Stimulated activated effector memory CD8-positive, alpha-beta T cell treated with anti-CD3 and anti-CD28 coated beads, Interleukin-12 subunit alpha, Interleukin-12 subunit beta, amount 100 ng/mL, for 72 hours (primary cell): ENCODE data around the gene P2RY13.
A peak's percentile ranks its signal among the peaks of the same experiment; 100 is the strongest.

Source experiments
- ATAC-seq: fragments of 150-1000 bp; cut with Tn5 transposase; 2 replicates; pipeline ENCODE4 v1.10.0; 2021
- DNase-seq, 2 donors: peaks; one replicate each; pipeline ENCODE4 v3.0.0; 2021 to 2022; ENCODE audit warnings: low spot score in 2 of 2
- H3K27ac Mint-ChIP-seq: one replicate; pipeline ENCODE4 v1.8.0; 2022; ENCODE audit warnings: mild to moderate bottlenecking, mixed read lengths
- H3K36me3 Mint-ChIP-seq: one replicate; pipeline ENCODE4 v1.8.0; 2022; ENCODE audit warnings: mild to moderate bottlenecking, mixed read lengths
- H3K4me1 Mint-ChIP-seq: one replicate; pipeline ENCODE4 v1.8.0; 2022; ENCODE audit warnings: mixed read lengths
- H3K4me3 Mint-ChIP-seq: one replicate; pipeline ENCODE4 v1.8.0; 2022; ENCODE audit warnings: mild to moderate bottlenecking, mixed read lengths
- H3K9me3 Mint-ChIP-seq: one replicate; pipeline ENCODE4 v1.8.0; 2022; ENCODE audit warnings: mixed read lengths

The P2RY13 gene

DNA sequence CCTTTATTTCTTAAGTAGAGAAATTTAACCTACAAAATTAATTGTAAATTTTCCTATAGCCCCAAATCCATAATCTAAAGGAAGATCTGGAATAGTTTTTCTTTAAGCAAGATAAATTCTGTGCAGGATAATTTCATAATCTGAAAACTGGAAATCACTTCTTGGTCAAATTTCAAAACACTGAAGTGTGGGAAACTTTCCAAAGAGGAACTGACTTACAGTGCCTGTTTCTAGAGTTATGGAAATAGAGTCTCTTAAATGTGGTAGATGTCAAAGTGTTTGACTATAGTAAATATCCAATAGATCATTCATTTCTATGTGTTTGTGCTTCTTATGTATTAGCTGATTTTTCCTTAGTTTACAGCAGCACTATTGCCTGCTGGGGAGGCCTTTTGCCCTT, 1.6 kb upstream of the P2RY13 start:
- Mint-ChIP-seq H3K27ac (no peak overlapping the region), H3K4me3 (no peak overlapping the region), H3K36me3 (no peaks in the 10 kb centered on the region), H3K9me3 (no peaks in the 10 kb centered on the region), H3K4me1 (peaks cover 8% of the 10 kb centered on the region)
- no peak for ATAC-seq
- DNase-seq: no peak

DNA sequence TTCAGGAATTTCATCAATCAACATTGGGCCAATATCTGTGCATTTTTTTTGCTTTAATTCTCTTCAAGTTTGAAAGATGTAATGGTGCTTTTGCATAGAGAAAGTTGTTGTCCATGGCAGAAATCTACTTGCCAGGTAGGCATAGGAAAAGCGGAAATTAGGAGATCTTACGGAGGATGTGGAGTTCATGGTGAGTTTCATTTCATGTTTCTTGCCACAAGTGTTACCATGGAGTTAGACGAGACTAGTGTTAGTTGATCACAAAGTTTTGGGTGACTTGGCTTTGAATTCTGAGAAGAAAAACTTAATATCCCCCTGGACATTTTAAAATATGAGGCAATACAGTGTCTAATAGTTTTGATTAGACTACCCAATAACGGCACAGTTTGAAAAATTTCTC, 1.0 kb upstream of the P2RY13 start:
- Mint-ChIP-seq H3K4me1 (peaks cover 8% of the 10 kb centered on the region), H3K4me3 (no peak overlapping the region), H3K9me3 (no peaks in the 10 kb centered on the region), H3K36me3 (no peaks in the 10 kb centered on the region), H3K27ac (no peak overlapping the region)
- DNase-seq: no peak
- ATAC-seq: no peak

DNA sequence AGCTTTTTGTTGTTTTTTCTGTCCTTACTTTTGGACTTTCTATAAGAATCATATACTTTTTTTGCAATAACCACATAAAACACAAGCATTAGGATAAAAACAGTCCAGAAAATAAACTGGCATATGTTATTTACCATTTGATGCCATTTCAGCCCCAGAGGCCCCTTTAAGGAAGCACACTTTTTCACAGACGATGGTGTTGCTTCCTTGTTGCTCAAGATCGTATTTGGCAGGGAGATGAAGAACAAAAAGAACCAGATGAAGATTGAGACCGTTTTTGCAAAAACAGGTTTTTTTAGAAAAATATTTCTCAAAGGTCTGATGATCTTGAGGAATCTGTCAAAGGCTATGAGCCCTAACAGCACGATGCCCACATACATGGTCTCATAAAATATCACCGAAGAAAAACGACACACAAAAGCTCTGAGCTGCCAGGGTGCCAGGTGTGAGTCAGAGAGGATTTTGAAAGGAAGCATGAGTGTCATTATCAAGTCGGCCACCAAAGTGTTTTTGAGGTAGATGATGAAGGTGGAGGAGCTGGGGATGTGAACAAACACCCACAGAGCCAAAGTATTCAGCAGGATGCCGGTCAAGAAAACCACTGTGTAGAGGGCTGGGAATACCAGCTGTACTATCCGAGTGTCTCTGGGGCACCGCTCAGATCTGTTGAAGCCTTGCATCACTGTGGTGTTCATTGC, 902 bp downstream of the P2RY13 start:
- H3K4me3 Mint-ChIP-seq: peak overlapping the region; percentile 31
- DNase-seq: no peak
- H3K9me3 Mint-ChIP-seq: no peaks in the 10 kb centered on the region
- H3K27ac Mint-ChIP-seq: no peak overlapping the region
- no peaks in the 10 kb centered on the region for H3K36me3 Mint-ChIP-seq
- ATAC-seq: peak; percentile 91
- H3K4me1 Mint-ChIP-seq: peaks cover 8% of the 10 kb centered on the region

DNA sequence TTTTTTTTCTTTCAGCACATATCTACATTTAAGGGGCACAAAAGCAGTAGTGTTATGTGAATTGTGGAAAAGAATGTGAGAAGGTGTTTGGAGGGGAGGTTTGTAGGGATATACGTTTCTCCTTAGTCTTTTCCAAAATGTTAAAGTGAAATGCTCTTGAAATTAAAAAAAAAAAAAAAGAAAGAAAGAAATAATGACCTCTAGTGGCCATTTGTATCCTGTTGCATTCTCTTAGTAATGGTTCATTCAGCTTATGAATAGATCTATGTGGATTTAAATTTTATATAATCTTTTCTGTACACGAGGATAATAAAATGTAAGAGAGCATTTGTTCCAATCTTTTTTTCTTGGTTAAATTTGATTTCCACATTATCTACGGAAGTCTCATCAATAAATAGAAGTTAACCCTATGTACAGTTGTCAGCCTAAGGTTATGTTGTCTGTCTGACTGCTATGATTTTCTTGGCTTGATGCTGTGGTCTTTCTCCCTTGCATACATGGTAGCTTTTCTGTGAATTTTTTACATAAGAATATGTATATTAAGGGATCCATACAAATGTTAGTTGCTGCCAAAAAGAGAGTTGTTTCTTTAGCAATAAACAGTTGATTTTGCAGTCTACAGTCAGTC, 1.7 kb downstream of the P2RY13 start:
- H3K9me3 Mint-ChIP-seq: no peaks in the 10 kb centered on the region
- DNase-seq (no peak), ATAC-seq (no peak)
- peak overlapping the region; percentile 31 for H3K4me3 Mint-ChIP-seq
- no peak overlapping the region for H3K27ac Mint-ChIP-seq
- H3K4me1 Mint-ChIP-seq: peaks cover 8% of the 10 kb centered on the region
- H3K36me3 Mint-ChIP-seq: no peaks in the 10 kb centered on the region

DNA sequence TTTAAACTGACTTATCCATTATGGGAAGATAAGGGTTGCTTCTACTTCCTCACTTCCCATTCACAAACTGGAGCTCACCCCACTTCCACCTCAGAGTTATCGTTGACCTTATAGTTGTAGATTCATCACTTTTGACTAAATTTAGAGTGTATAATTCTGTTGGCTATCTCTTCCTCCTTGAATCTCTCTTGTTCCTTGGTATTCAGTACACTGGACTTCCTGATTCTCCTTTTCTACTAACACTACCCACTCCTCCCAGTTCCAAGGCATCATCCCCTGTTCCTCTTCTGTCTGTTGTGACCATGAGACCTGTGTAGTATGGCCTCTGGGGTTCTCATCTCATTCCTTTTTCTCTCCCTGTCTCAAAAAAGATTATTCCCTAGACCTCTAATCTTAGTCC, 6.8 kb downstream of the P2RY13 start:
- Mint-ChIP-seq H3K27ac (no peak overlapping the region), H3K4me3 (no peak overlapping the region), H3K36me3 (no peaks in the 10 kb centered on the region), H3K9me3 (no peaks in the 10 kb centered on the region), H3K4me1 (peaks cover 10% of the 10 kb centered on the region)
- ATAC-seq (no peak), DNase-seq (no peak)

DNA sequence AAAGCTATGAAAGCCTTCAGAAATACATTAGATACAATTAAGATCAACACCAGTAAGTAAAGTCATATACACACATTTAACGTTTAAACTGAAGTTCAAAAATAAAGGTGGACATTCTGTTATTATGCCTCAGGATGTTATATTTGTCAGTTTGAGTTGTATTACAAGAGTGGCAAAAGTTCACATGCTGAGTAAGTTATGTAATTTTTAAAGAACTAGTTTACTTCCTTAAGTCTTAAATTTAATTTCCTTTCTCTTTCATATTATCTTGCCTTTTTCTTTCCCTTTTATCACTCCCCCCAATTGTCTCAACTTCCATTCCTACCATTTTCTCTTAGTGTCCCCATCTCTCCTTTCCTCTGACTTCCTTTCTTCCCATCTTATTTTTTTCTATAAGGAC, 7.8 kb downstream of the P2RY13 start:
- Mint-ChIP-seq H3K27ac (no peak overlapping the region), H3K9me3 (no peaks in the 10 kb centered on the region), H3K4me3 (no peak overlapping the region), H3K4me1 (peaks cover 14% of the 10 kb centered on the region), H3K36me3 (no peaks in the 10 kb centered on the region)
- ATAC-seq: no peak
- DNase-seq: no peak

DNA sequence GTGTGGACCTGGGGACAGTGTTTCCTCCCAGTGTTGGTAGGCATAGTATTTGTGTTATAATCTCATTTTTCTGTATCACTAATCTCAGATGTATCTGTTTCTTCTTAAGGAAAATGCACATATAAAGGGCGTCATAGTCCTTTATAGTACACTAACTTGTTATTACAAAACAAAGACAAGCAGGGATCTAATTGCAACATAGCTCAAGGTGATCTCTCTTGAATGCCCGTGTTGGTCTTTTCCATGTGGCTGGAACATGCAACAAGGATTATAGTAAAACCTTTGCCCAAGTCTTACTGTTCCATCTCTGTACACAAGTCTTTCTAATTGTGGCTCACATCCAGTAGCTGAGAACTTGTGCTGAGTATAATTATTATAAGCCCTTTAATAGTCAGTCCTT, 9.2 kb downstream of the P2RY13 start:
- ATAC-seq (no peak), DNase-seq (no peak)
- peaks cover 20% of the 10 kb centered on the region for H3K4me1 Mint-ChIP-seq
- H3K27ac Mint-ChIP-seq: no peak overlapping the region
- no peak overlapping the region for H3K4me3 Mint-ChIP-seq
- no peaks in the 10 kb centered on the region for H3K9me3 Mint-ChIP-seq
- no peaks in the 10 kb centered on the region for H3K36me3 Mint-ChIP-seq

DNA sequence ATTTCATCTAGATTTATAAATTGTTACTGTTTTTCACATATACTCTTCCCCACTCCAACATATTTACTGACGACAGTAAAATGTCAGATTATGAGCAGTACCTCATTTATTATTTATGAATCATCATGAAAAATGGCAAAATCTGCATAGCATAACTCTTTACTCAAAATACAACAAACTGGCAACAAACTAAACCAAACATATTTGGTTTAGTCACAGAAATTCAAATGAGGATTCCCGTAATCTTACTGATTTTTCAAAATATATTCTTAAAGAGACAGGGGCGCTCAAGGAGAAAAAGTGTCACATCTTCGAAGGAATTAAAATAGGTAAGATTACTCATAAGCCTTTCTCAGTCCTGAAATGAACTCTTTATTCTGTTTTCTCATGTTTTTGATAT, 9.7 kb downstream of the P2RY13 start:
- Mint-ChIP-seq H3K36me3 (no peaks in the 10 kb centered on the region), H3K27ac (no peak overlapping the region), H3K9me3 (no peaks in the 10 kb centered on the region), H3K4me1 (peaks cover 20% of the 10 kb centered on the region), H3K4me3 (no peak overlapping the region)
- ATAC-seq: peak; percentile 35
- DNase-seq: no peak

DNA sequence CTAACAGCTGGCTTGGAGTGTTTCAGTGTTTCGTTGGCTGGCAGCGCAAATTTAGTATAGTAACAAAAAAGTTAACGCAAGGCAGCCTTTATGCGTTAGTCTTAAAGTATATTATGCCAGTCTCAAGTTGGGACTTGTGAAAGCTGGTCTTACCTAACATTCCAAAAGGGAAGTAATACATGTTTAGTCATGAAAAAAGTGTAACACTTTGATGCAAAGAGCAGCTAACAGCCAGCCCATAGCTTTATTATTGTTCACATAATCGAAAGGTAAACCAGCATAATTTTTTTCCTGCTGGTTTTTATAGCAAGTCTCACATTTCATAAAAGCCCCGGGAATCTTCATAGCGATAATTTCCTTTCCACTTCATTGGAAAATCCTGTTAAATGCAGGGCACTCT, 10.4 kb downstream of the P2RY13 start:
- ATAC-seq: no peak
- Mint-ChIP-seq H3K36me3 (no peaks in the 10 kb centered on the region), H3K9me3 (no peaks in the 10 kb centered on the region), H3K4me3 (no peak overlapping the region), H3K27ac (no peak overlapping the region), H3K4me1 (peaks cover 20% of the 10 kb centered on the region)
- DNase-seq: no peak

DNA sequence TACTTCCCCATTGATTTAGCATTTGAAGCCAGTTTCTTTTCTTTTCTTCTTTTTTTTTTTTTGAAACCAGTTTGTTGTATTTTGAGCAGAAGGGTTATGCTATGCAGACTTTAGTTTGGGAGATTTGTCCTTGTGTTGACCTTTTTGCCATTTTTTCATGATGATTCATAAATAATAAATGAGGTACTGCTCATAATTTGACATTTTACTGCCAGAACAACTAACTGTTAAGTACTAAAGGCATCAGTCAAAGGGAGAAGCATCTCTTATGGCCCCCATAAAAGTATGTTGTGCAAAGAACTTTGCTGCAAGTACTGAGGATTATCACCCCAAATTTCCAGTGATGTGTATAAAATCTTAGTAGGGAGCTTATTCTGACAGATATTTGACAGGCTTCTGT, 11.0 kb downstream of the P2RY13 start:
- ATAC-seq: no peak
- Mint-ChIP-seq H3K27ac (no peak overlapping the region), H3K36me3 (no peaks in the 10 kb centered on the region), H3K9me3 (no peaks in the 10 kb centered on the region), H3K4me1 (peaks cover 20% of the 10 kb centered on the region), H3K4me3 (no peak overlapping the region)
- DNase-seq: no peak

DNA sequence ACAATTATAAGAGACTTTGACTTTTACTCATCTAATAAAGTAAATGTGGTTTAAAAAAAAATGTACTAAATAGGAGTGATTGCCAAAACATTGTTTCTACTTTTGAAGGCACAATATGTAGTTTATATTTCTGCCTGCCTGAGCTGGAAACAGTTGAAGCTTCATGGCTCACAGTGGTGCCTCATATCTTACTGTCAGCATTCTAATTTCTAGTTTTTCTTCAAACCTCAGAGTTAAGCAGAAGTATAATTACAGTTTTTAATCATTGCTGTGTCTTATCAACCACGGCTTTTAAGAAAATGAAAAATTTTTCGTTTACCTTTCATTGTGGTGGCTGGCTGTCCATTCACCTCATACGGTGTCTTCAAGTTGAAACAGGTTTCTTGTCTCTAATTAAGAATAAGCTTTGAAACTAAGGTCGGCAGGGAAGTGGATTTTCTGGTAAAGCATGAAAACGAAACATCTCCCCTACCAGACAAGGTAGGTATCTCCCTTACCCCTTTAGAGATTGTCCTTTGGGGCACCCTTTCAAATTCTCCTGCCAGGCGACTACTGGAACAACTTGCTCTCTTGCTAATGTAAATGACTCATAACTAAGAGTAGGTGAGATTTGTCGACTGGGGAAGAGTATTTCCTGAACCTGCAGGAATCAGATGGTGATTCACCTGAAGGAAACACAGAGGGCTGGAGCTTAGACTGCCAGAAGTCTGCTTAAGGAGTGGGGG, 12.9 kb downstream of the P2RY13 start, which contains the start of gene GPR87:
Gene GPR87 (minus strand): TSS at position 554 of the 725 bp plus-strand sequence. CDS start 16,720 bp downstream, outside the sequence.
- H3K4me1 Mint-ChIP-seq: peaks cover 16% of the 10 kb centered on the region
- no peaks in the 10 kb centered on the region for H3K9me3 Mint-ChIP-seq
- H3K27ac Mint-ChIP-seq: peak within 1 kb of the TSS; percentile 63
- ATAC-seq (peak; percentile 88), DNase-seq (peak in 1 of 2 donors; percentile 62)
- H3K36me3 Mint-ChIP-seq: no peaks in the 10 kb centered on the region
- peak within 1 kb of the TSS; percentile 7 for H3K4me3 Mint-ChIP-seq

DNA sequence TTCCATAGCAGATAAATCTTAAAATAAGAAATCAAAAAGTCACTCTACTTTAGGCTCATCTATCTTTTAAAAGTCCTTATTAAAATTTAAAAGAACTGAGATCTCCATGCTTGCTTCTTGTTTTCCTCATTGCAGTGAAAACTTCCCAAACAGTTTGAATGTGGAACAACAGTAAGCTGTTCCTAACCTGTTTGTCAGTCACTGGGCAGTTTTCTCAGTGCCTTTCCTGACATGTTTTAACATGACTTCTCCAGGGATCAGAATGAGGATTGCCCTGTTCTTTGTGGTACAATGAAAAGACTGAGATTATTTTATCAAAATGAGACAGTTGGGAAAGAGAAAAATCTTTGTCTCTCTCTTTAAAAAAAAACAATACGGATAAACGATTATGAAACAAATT, 13.5 kb downstream of the P2RY13 start:
- Mint-ChIP-seq H3K27ac (peak overlapping the region; percentile 63), H3K4me3 (peak overlapping the region; percentile 7), H3K4me1 (peaks cover 13% of the 10 kb centered on the region), H3K36me3 (no peaks in the 10 kb centered on the region), H3K9me3 (no peaks in the 10 kb centered on the region)
- ATAC-seq: no peak
- DNase-seq: no peak

DNA sequence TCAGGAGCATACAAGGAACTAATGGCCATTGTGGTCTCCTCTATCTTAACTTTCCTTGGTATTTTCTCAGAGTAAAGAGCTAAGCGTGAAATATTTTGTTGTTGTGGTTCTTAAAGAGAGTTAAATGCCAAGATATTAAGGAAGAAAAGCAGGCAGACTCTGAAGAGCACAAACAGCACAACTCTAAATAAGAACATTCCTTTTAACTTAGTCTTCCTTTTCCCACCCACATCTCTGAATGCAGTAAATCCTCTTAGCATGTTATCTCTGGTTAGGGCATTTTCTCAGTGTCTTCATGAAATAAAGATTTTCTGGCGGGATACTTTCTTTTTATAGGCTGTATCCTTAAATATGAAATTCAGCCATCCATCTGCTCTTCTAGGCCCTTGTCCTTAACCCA, 14.2 kb downstream of the P2RY13 start:
- Mint-ChIP-seq H3K36me3 (no peaks in the 10 kb centered on the region), H3K27ac (no peak overlapping the region), H3K4me1 (peaks cover 10% of the 10 kb centered on the region), H3K9me3 (no peaks in the 10 kb centered on the region), H3K4me3 (peak overlapping the region; percentile 2)
- DNase-seq: no peak
- no peak for ATAC-seq

DNA sequence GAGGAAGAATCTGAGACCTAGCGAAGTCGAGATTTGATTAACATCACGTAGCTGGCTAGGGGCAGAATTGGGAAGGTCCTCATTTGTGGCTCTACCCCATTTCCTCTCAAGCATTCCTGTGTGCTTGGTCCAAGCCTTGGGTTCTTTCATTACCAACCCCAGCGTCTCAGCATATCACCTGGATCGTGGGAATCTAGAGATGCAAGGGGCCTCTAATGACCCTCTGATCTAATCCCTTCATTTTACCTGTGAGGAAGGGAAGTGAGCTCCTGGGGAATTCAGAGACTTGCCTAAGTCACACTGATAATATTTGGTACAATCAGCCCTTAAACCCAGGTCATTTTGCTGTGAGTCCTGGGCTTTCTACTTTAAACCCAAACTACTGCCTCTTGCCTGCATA, 14.8 kb downstream of the P2RY13 start:
- H3K4me3 Mint-ChIP-seq: peak overlapping the region; percentile 2
- no peak for ATAC-seq
- H3K36me3 Mint-ChIP-seq: no peaks in the 10 kb centered on the region

DNA sequence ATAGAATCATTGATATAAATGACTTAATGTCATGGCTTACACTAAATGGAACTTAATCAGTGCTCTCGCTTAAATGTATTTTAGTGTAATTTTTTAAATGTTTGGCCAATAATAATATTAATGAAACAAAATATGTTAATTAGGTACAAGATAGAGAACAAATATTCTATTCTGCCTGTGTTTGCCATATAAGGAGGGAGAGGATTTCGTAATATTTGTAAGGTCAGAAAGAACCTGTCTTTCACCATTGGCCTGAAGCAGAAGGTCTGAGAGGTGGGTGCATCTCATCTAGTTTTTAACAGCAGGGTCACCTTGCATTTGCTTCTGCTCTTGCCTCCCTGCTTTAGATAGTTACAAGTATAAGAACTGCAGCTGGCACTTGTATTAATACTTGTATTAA, 15.2 kb downstream of the P2RY13 start:
- ATAC-seq: no peak
- H3K4me3 Mint-ChIP-seq: no peak overlapping the region
- no peak overlapping the region for H3K27ac Mint-ChIP-seq
- peaks cover 10% of the 10 kb centered on the region for H3K4me1 Mint-ChIP-seq
- no peaks in the 10 kb centered on the region for H3K9me3 Mint-ChIP-seq
- DNase-seq: no peak
- H3K36me3 Mint-ChIP-seq: no peaks in the 10 kb centered on the region

More for the DNA sequence above, 14.8 kb downstream of the P2RY13 start:
- no peak for DNase-seq
- Mint-ChIP-seq H3K9me3 (no peaks in the 10 kb centered on the region), H3K27ac (no peak overlapping the region), H3K4me1 (peaks cover 10% of the 10 kb centered on the region)

DNA sequence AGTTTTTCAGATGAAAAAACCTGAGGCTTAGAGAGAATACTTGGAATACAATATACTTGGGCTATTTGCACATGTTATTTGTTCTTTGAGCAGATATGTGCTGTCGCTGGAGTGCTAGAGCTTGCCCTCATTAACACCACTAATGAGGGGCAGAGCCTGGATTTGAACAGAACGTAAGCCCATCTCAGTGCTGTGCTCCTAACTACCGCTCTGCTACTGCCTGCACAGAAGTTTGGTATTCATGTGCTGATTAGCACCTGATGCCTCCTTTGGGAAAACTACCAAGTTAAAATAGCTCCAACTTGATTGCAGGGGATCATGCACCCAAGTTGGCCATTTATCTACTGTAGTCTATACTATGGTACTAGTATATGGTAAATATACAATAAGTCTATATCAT, 16.4 kb downstream of the P2RY13 start:
- H3K4me3 Mint-ChIP-seq: no peak overlapping the region

More for the DNA sequence above, 16.4 kb downstream of the P2RY13 start:
- no peak for DNase-seq
- H3K36me3 Mint-ChIP-seq: no peaks in the 10 kb centered on the region
- H3K27ac Mint-ChIP-seq: no peak overlapping the region
- no peak for ATAC-seq
- peaks cover 10% of the 10 kb centered on the region for H3K4me1 Mint-ChIP-seq
- H3K9me3 Mint-ChIP-seq: no peaks in the 10 kb centered on the region
